GM21737 (cell line): Measurements from ENCODE around the gene ZG16B.

Experiments used
- ATAC-seq: cut with Tn5 transposase; IDR thresholded peaks from one replicate; pipeline ENCODE4 v1.9.1; 2021; ENCODE audit warnings: mild to moderate bottlenecking, moderate library complexity; ENCODE audit not compliant: unreplicated experiment

The ZG16B gene

GRCh38 chr16:2829501-2830354 is at the start of gene ZG16B:
TSS of gene ZG16B (plus strand) at chr16:2830303. CDS start at chr16:2830442, 139 bp downstream.
- no peak for ATAC-seq

DNA sequence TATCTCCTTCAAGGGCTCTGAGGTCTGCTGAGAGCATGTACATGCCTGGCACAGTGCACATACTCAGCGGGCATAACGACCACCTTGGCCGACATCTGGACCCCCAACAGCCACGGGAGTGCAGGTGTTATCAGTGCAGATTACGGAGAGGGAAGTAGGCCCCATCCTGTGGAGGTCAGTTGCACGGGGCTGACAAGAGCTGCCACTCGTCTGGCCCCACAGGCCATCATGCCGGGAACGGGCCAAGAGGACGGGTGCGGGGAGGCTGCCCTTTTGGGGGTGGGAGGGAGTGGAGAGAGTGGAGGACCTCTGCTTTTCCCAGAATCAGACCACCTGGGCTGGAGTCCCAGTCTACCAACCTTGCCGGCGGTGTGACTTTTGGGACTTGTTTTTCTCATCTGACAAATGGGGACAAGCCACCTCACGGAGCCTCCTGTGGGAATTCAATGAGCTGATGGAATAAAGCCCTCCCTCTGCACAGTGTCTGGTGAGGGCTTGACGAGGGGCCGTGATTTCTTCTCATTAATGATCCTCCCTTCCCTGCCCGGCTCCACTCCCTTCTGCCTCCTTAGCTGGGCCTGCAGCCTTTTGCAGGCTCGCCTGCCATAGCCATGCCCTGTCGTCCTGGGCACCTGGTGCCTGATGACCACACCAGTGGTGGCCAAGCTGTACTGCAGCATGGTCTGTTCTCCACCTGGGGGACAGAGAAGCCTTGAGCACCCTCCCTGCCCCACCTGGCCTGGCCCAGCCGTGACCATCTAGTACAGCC is 47.3 kb upstream of the ZG16B start:
- ATAC-seq, result no peak

DNA sequence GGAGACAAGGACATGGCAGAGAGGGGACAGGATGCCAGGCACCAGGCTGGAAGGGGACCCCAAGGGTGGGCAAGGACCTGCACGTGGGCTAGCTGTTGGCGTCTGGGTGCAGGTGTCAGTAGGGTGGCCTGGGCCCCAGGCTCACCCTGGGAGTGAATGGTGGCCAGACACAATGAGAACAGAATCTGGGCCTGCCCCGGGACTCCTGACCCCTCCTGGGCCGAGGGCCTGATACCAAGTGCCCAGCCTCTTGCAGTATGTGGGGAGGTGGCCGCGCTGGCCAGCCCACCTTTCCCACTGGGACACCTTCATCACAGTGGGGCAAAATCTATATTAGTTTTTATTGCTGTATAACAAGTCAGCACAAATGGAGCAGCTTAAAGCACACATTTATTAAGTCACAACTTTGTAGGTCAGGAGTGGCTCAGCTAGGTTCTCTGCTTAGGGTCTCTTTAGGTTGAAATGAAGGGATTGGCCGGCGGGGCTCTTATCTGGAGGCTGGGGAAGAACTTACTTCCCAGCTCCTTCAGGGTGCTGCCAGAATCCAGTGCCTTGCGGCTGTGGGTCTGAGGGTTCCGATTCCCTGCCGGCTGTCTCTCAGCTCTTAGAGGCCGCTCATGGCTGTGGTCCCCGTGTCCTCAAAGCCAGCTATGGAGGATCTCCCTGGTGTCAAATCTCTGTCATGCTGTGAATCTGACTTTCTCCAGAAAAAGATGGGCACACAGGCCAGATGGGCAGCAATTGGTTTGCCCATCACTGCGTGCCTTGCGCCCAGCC is 46.3 kb upstream of the ZG16B start:
- no peak for ATAC-seq

DNA sequence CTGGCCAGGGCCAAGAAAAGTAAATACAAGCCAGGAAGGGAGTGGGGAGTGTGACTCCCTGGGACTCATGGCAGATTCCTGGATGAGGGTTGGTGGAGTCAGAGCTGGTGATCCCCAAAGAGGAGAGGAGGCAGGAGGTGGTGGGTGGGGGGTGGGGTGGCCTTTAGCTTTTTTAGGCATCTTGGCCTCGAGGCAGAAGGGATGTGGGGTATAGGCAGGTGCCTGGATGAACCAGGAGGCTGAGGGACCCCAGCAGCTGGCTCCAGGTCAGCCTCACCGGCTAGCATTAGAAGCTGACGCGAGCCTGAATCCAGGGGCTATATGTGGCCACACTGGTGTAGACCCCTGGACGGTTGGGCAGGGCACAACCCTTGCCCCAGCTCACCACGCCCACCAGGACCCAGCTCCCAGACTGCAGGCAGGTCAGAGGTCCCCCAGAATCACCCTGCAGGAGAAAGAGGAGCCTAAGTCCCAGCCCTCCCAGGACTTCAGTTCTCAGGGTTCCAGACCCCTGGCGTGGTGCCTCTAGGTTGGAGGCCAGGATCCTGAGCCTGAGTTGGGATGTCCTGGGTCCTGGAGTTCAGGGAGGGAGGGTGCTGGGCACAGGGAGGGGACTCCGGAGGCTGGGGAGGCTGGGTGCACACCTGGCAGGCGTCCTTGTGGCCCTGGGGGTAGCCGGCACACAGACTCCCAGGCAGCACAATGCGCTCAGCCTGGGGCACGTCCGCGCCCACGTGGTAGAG is 45.6 kb upstream of the ZG16B start:
- no peak for ATAC-seq

DNA sequence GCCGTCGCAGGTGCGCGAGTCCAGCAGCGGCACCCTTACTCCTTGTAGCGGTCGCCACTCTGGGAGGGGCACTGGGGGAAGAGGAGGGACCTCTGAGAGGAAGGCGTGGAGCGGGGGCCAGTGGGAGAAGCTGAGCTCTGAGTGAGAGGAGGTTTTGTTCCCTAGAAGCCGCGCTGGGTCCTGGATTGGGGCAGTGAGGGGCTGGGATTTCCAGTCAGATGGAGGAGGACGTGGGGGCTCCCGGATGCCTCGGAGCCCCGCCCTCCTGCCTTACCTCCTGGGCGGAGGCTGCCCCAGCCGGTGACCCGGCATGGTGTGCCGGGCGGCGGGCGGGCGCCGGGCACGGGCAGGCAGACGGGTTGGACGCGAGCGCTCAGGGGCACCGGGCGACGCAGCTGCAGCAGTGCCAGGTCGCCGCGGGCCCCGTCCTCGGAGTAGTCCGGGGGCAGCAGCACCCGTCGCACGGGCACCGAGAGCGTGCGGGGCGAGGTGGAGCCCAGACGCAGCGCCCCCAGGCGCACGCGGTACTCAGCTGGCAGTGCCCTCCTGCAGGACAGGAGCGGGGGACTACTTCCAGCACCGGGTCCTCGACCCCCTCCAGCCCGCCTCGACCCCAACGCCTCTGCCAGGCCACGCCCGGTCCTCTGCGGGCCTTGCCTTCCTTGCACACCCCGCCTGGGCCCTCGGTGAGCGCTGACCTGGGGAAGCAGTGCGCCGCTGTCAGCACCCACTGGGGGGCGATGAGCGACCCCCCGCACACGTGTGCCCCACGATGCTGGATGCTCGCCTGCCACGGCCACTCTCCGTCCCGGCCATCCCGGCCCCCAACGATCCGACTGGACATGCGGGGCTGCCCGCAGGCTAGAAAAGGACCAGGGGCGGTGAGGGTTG is 44.8 kb upstream of the ZG16B start:
- no peak for ATAC-seq

DNA sequence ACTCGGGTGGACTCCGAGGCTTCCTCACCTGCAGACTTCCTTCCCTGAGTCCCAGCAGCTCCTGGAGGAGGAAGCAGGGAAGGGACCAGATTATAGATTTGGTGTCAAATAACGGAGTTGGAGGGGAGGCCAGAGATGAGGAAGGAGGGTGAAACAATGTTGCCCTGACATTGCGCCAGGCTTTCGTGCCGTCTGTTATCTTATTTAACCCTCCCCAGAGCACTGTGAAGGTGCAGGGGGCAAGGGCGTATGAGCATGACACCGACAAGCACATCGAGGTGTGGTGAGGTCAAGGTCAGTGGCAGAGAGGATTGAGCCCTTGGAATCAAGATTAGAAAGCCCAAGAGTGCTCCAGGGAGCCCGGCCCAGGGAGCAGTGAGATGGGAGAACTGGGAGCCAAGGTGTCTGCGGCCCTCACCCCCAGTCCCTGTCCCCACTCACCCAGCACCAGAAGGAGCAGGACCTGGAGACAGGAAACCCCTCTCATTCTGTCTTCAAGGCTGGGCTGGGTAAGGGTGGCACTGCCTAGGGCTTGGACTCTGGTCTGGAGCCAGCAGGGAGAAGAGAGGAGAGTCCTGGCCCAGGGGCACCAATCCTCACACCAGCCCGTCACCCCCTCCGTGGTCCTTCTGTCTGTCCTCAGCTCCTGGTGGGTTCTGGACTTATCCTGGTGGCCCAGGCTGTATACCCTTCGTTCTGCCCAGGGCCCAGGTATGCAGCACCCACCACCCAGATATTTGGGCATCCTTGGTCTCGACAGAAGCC is 43.9 kb upstream of the ZG16B start:
- ATAC-seq, result no peak

GRCh38 chr16:2786826-2787151 is 43.3 kb upstream of the ZG16B start:
- ATAC-seq, result no peak

- no peak for ATAC-seq
These were observed 42.7 kb upstream of the ZG16B start, which contains the start of gene PRSS33 for GRCh38 chr16:2787406-2787805. TSS of gene PRSS33 (minus strand) at chr16:2787560. CDS start at chr16:2786547, 1,013 bp downstream.

DNA sequence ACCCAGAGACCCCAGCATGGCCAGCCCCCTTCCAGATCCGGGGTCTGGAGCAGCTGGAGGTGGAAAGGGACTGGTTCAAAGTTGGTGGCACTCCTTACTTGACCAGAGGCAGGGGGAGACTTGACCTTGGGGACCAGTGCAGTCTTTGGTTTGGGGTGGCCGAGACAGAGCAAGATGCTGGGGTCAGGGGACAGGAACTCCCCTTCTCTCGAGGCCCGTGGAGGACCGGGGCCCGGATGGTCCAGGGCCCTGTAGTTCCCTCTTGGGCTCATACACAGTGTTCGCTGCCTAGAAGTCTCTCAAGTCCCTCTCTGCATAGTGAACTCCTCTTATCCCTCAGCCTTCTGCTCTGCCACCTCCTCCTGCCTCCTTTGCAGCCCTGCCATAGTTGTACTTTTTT is 42.1 kb upstream of the ZG16B start:
- no peak for ATAC-seq

DNA sequence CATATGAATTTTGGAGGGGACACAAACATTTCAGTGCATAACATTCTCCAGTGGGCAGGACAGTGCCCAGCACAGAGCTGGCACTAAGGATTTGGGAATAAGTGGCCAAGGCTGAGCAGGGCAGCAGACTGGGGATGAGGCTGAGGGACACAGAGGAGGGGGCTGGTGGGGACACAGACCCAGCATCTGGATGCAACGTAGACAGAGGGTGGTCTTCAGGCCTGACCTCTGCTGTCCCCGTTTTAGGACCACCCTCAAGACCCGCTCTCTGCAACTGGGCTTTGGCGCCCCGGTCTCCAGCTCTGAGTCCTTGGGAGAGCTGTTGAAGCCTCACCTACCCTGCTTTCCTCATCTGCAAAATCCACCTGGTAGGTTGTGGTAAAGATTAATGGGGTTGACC is 39.5 kb upstream of the ZG16B start:
- no peak for ATAC-seq

DNA sequence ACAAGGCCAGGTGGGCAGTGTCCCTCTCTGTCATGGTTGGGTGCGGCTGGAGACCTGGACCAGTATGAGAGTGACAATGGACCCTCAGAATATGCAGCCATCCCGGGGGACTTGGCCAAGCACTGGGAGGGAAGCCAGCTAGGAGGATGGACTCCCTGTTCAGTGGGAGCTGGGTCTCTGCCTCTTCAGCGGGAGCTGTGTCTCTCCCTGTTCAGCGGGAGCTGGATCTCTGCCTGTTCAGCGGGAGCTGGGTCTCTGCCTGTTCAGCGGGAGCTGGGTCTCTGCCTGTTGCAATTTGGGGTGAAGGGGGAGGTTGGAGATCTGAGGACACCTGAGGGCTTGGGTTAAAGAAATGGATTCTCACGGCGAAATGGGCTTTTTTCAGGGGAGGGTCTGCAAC is 38.9 kb upstream of the ZG16B start:
- ATAC-seq, result no peak

DNA sequence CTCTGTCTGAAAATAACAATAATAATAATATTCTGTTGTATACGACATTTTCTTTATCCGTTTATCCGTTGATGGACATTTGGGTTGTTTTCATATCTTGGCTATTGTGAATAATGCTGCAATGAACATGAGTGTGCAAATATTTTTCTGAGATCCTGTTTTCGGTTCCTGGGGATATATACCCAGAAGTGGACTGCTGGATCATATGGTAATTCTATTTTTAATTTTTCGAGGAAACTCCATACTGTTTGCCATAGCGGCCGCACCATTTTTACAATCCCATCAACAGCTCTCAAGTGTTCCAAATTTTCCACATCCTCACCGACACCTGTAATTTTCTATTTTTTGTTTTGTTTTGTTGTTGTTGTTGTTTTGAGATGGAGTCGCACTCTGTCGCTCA is 37.2 kb upstream of the ZG16B start:
- no peak for ATAC-seq

DNA sequence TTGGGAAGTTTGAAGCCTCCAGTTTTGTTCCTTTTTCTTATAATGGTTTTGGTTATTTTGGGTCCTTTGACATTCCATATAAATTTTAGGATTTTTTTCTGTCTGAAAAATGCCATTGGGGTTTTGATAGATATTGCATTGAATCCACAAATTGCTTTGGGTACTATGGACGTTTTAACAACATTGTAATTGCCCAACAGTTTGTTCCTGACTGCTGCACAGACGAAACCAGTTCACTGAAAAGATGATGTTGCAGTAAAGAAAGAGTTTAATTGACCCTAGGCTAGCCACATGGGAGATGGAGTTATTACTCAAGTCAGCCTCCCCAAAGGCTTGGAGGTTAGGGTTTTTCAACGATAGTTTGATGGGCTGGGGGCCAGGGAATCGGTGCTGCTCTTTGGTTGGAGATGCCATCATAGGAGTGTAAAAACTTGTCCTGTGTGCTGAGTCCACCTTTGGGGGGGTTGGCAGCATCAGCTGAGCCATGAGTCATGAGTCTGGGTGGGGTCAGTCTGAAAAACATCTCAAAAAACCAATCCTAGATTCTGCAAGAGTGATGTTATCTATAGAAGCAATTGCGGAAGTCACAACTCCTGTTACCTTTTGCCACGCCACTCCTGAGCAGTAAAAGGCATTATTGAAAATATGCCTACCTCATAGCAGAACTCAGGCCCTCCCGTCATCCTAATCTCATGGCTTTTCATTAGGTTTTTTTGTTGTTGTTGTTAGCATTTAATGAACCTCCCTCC is 34.5 kb upstream of the ZG16B start:
- ATAC-seq, result no peak

DNA sequence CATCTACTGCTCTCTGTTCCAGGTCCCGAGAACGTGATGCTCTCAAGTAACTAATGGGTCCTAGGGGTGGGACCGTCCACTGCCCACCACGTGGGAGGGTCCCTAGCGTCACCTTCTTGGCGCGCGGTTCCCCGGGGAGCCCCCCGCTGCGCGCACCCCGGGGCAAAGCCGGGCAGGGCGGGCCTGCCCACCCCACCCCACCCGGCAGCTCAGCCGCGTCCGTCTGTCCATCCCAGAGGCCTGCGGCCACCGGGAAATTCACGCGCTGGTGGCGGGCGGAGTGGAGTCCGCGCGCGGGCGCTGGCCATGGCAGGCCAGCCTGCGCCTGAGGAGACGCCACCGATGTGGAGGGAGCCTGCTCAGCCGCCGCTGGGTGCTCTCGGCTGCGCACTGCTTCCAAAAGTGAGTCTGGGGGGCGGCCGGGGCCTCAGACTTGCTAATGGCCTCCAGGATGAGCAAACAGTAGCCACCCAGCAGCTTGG is 31.3 kb upstream of the ZG16B start:
- ATAC-seq, result no peak

- ATAC-seq, result no peak
These were observed 30.8 kb upstream of the ZG16B start for GRCh38 chr16:2799205-2799858.

DNA sequence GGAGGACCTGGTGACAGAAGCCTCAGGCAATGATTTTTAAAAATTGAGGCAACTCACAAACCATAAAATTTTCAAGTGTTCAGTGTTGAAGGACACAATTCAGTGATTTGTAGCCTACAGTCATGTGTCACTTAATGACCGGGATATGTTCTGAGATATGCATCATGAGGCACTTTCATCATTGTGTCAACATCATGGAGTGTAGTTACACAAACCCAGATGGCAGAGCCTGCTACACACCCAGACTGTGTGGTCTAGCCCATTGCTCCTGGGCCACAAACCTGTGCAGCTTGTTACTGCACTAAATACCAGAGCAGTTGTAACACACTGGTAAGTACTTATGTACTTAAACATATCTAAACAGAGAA is 30.3 kb upstream of the ZG16B start:
- no peak for ATAC-seq

GRCh38 chr16:2803545-2804195 is 26.4 kb upstream of the ZG16B start:
- ATAC-seq, result no peak
